COLO668 (cell line): ENCODE data around the gene RRP12.
"Not testable (repeated sequence)": the region's sequence is repeated elsewhere in the genome, so short reads cannot be mapped to it uniquely, and the experiment has no call there.

Experiments
- DNase-seq: peaks from one replicate; lab custom pipeline; 2025; ENCODE audit not compliant: unreplicated experiment; lab: John Stamatoyannopoulos, UW

The RRP12 gene

GRCh38 chr10:97400665-97401454 lies at the start of gene RRP12:
TSS of gene RRP12 (minus strand) at chr10:97401340. CDS start at chr10:97401231, 109 bp downstream.
- peak; percentile 82 for DNase-seq

GRCh38 chr10:97450828-97451227 lies 49.7 kb upstream of the RRP12 start:
- DNase-seq: no peak

DNA sequence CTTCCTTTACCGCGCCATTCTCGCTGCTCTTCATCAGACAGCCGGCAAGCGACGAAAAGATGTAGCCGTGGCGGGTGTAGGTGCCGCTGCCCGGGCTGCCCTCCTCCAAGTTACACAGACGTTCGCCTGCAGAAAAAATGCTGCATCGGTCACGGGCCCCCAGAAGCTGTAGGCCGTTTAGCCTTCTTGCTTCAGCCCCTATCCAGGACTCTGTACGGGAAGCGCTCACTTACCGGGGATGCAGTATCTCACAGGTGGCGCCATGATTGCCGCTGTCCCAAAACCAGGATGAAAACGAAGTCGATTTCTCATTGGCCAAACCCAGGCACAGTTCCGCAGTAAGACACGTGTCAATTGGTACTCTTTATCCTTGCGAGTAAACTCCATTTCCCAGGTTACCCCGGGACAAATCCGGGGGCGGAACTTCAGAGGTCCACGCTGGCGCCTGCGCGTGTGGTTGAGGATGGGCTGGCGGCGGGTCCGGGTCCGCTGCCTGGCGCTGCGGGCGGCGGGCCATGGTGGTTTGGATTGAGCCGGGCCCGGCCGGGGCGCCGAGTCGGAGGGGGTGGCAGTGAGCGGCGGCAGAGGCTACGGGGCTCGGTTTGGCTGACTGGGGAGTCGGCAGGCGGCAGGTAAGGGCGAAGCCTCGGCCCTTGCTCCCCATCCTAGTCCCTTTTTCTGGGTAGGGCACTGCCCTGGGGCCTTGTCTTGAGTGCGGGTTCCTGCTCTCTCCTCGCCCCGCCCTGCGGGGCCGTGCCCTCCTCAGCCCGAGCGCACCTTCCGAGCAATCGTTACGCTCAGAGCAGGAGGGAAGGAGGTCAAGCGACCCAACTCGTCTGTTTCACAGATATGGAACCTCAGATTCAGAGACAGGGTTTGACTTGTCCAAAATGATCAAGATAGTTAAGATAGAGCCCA lies 44.8 kb upstream of the RRP12 start, which contains the start of the genes EXOSC1 and ZDHHC16:
Gene EXOSC1 (minus strand): TSS at position 285 of the 918 bp plus-strand sequence. CDS start 21 bp downstream, at position 264.
Gene ZDHHC16 (plus strand): TSS at position 454 of the 918 bp plus-strand sequence. CDS start 5,501 bp downstream, outside the sequence.
- DNase-seq: peak; percentile 81

GRCh38 chr10:97445357-97445721 lies 44.2 kb upstream of the RRP12 start:
- no peak for DNase-seq

GRCh38 chr10:97444212-97444611 lies 43.1 kb upstream of the RRP12 start:
- no peak for DNase-seq

GRCh38 chr10:97442277-97442676 lies 41.1 kb upstream of the RRP12 start:
- DNase-seq: no peak

DNA sequence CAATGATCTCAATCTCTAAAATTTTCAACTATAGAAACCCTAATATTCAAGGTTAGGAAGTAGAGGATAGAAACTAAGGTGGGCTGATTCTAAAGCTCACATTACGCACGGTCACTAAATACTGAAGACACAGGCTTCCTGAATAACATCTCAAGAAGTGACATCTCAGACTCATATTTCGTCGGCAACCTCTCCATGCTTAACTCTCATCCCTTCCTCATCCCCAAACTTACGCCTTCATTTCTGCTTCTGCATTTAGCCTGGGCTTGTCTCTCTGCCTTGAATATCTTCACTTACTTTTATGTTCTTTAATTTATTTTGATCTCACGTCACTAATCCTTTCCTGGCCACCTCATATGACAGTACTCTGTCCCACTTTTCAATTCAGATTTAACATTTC lies 34.1 kb upstream of the RRP12 start:
- no peak for DNase-seq

DNA sequence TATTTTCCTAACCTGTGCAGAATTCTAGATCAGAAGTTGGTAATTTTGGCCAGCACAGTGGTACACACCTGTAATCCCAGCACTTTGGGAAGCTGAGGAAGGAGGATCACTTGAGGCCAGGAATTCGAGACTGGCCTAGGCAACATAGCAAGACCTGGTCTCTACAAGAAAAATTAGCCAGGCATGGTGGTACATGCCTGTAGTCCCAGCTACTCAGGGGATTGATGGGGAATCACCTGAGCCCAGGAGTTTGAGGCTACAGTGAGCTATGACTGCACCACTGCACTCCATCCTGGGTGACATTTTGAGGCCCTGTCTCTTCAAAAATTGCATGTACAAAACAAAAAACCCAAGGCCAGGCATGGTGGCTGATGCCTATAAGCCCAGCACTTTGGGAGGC lies 33.4 kb upstream of the RRP12 start:
- no peak for DNase-seq

DNA sequence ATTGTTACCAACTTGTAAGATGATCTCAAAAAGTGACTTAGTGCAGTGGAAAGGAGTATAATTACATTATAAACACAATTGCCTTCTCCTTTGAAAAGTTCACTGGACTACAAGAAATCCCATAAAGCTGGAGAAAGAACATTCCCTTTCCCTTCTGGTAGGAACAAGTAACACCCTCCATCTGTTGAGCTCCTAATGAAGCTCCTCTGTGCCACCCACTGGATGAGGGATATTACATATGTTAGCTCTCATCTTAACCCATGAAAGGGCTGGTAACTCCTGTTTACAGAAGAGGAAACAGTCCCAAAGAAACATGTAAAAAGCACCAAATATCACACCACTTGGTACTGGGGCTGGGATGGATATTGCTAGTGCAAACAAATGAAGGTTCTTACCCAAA lies 32.9 kb upstream of the RRP12 start:
- DNase-seq: no peak

DNA sequence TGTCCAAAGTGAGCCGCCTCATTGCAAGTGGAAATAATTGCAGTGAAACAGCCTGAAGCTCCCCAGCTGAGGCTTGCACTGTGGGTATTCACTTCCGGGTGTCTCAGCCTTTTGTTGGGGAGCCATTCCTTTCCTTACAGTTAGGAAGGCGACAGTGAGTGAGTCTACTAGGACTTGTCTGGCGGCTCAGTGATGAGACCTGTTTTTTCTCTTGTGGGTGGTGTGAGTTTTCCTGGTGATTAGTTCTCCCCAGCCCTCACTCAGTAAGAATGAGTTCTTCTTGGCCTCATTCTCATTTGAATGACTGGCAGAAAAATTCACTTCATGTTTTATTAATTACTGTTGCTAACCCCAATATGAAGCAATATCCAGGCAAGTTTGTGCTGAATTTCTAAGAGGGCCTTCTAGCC lies 27.4 kb upstream of the RRP12 start:
- DNase-seq: no peak

DNA sequence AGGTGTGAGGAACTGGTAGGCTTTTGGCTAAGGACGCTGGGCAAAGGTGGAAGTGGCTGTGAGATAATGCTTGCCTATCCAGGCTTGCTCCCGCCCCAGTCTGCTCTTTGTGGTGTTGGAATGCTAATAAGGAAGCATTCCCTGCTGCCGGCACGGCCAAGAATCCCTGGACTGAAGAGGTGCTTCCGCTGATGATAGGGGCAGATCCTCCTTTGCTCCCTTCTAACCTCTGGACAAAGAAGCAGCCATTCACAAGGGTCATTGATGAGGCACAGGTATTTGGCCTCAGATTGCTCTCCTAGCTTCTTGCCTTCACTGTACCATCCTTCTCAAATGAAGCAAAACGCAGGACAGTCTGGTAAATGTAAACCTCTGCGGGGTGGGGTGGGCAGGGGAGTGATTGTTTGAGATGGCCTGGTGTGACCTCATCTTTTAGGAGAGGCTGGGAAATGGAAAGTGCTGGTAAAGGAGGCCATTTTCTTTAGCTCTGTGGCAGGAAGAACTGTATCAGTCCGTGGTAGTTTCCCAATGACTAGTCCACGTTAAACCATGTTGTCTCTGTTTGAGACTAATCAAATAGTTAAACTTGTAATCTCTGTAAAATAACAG lies 26.5 kb upstream of the RRP12 start:
- peak; percentile 16 for DNase-seq

GRCh38 chr10:97426776-97427570 lies 25.8 kb upstream of the RRP12 start:
- DNase-seq: peak; percentile 7

DNA sequence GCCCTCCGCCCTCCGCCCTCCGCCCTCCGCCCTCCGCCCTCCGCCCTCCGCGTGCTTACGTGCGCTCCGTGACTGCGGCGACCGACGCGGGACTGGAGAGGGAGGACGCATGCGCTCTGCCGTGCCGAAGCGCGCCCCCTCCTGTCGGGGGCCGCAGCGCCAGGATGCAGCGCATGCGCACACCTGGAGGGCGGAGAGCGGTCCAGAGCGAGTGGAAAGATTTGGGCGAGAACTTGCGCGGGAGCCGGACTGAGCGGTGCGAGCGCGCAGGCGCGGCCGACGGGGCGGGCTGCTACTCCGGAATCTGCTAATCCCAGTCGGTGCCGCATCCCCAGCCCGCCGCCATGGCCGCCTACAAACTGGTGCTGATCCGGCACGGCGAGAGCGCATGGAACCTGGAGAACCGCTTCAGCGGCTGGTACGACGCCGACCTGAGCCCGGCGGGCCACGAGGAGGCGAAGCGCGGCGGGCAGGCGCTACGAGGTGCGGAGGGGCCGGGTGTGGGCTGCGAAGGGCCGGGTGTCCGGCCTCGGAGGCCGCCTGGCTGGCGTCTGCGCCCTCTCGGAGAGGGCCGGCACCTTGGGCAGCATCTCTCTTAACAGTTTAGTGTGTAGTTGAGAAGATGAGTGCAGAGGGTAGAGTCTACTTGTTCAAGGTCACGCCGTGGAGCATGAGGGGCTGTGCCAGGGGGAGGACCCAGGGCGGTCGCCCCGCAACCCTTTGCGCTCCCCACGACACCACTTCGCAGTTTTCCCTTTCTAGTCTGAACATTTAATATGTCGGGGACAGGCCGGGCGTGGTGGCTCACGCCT lies 25.0 kb upstream of the RRP12 start, which contains the start of gene PGAM1:
Gene PGAM1 (plus strand): TSS at position 228 of the 812 bp plus-strand sequence. CDS start 117 bp downstream, at position 345.
- peak; percentile 92 for DNase-seq

- DNase-seq: not testable (repeated sequence)
These were observed 22.6 kb upstream of the RRP12 start for GRCh38 chr10:97423757-97424098.

- no peak for DNase-seq
These were observed 15.4 kb upstream of the RRP12 start for GRCh38 chr10:97416565-97416964.

GRCh38 chr10:97412891-97413304 lies 11.8 kb upstream of the RRP12 start:
- DNase-seq: no peak

DNA sequence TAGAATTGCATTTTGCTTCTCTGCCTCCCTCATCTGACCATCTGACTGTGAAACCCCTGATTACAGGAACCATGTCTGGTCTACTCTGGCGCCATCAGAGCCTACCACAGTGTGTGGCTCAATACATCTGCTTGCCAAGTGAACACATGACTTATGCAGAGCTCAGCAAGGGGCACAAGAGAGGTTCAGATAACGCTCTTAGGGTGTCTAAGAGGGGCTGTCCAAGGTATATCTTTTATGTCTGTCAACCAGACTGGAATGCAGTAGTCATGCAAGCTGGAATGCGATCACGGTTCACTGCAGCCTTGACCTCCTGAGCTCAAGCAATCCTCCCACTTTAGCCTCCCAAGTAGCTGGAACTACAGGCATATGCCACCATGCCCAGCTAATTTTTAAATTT lies 10.3 kb upstream of the RRP12 start:
- no peak for DNase-seq

- DNase-seq: no peak
These were observed 7.4 kb upstream of the RRP12 start for GRCh38 chr10:97408496-97408992.

- no peak for DNase-seq
These were observed 6.8 kb upstream of the RRP12 start for GRCh38 chr10:97407952-97408248.
